ENCODE results near the gene PGF. TPM values are rescaled to one million over a fixed set of nuclear protein-coding genes. Genes with fewer than 3 reads are reported as not detected.
"Not testable (repeated sequence)": the region's sequence is repeated elsewhere in the genome, so short reads cannot be mapped to it uniquely, and the experiment has no call there.

Gene PGF
- total and polyA plus RNA-seq, 4 donors: 7.6 to 33.7 (median 22.7) TPM

- Histone ChIP-seq H3K4me1 (ENCODE audit: control insufficient read depth in 1 of 2, insufficient read depth in 2 of 2, low read length in 2 of 2) (no peaks in the 10 kb centered on the region), H3K27ac (ENCODE audit: low read depth in 1 of 2, low read length in 2 of 2) (no peak overlapping the region), H3K9me3 (ENCODE audit: control insufficient read depth, low read length) (no peaks in the 10 kb centered on the region), H3K4me3 (ENCODE audit: low read length in 2 of 2) (no peak overlapping the region), H3K27me3 (ENCODE audit: control insufficient read depth in 1 of 2, insufficient read depth in 2 of 2, low read length in 1 of 2) (no peaks in the 10 kb centered on the region), H3K36me3 (ENCODE audit: control insufficient read depth in 1 of 2, insufficient read depth in 2 of 2, low read length in 1 of 2) (no peaks in the 10 kb centered on the region)
- DNase-seq: peak in 1 of 2 donors; percentile 44
- ATAC-seq (ENCODE audit: low FRiP score): no peak
- intact Hi-C loops (cut with DNase I): no loop called here
- 92% methylated on average over 11 of the region's 11 CpGs for WGBS, 2 donors
Observed at GRCh38 chr14:74936151-74936550, 19.2 kb downstream of the PGF start.

- no peak for ATAC-seq (ENCODE audit: low FRiP score)
- no peaks in the 10 kb centered on the region for H3K9me3 ChIP-seq (ENCODE audit: control insufficient read depth, low read length)
- no peak overlapping the region for H3K27ac ChIP-seq (ENCODE audit: low read depth in 1 of 2, low read length in 2 of 2)
- H3K36me3 ChIP-seq (ENCODE audit: control insufficient read depth in 1 of 2, insufficient read depth in 2 of 2, low read length in 1 of 2): no peaks in the 10 kb centered on the region
- intact Hi-C loops (cut with DNase I): no loop called here
- 89 to 92% methylated on average over 9 of the region's 9 CpGs for WGBS, 2 donors
- H3K4me1 ChIP-seq (ENCODE audit: control insufficient read depth in 1 of 2, insufficient read depth in 2 of 2, low read length in 2 of 2): no peaks in the 10 kb centered on the region
- H3K27me3 ChIP-seq (ENCODE audit: control insufficient read depth in 1 of 2, insufficient read depth in 2 of 2, low read length in 1 of 2): no peaks in the 10 kb centered on the region
- peak in 1 of 2 donors; percentile 59 for DNase-seq
- H3K4me3 ChIP-seq (ENCODE audit: low read length in 2 of 2): no peak overlapping the region
Observed at GRCh38 chr14:74935360-74935680, 20.1 kb downstream of the PGF start.

- no peak overlapping the region for H3K4me3 ChIP-seq (ENCODE audit: low read length in 2 of 2)
- WGBS, 2 donors: 68 to 76% methylated on average over 25 to 26 of the region's 26 CpGs
- H3K9me3 ChIP-seq (ENCODE audit: control insufficient read depth, low read length): no peaks in the 10 kb centered on the region
- no peaks in the 10 kb centered on the region for H3K27me3 ChIP-seq (ENCODE audit: control insufficient read depth in 1 of 2, insufficient read depth in 2 of 2, low read length in 1 of 2)
- no peak overlapping the region for H3K27ac ChIP-seq (ENCODE audit: low read depth in 1 of 2, low read length in 2 of 2)
- H3K4me1 ChIP-seq (ENCODE audit: control insufficient read depth in 1 of 2, insufficient read depth in 2 of 2, low read length in 2 of 2): no peaks in the 10 kb centered on the region
- intact Hi-C loops (cut with DNase I): no loop called here
- no peak for ATAC-seq (ENCODE audit: low FRiP score)
- H3K36me3 ChIP-seq (ENCODE audit: control insufficient read depth in 1 of 2, insufficient read depth in 2 of 2, low read length in 1 of 2): no peaks in the 10 kb centered on the region
- peak; percentile 54 to 64 for DNase-seq
Observed at GRCh38 chr14:74934476-74935359, 20.7 kb downstream of the PGF start.

GRCh38 chr14:74934041-74934440 lies 21.4 kb downstream of the PGF start:
- 38 to 47% methylated on average over 4 of the region's 4 CpGs for WGBS, 2 donors
- no peaks in the 10 kb centered on the region for H3K27me3 ChIP-seq (ENCODE audit: control insufficient read depth in 1 of 2, insufficient read depth in 2 of 2, low read length in 1 of 2)
- H3K4me3 ChIP-seq (ENCODE audit: low read length in 2 of 2): no peak overlapping the region
- intact Hi-C loops (cut with DNase I): no loop called here
- H3K4me1 ChIP-seq (ENCODE audit: control insufficient read depth in 1 of 2, insufficient read depth in 2 of 2, low read length in 2 of 2): no peaks in the 10 kb centered on the region
- H3K36me3 ChIP-seq (ENCODE audit: control insufficient read depth in 1 of 2, insufficient read depth in 2 of 2, low read length in 1 of 2): no peaks in the 10 kb centered on the region
- no peak overlapping the region for H3K27ac ChIP-seq (ENCODE audit: low read depth in 1 of 2, low read length in 2 of 2)
- H3K9me3 ChIP-seq (ENCODE audit: control insufficient read depth, low read length): no peaks in the 10 kb centered on the region
- ATAC-seq (ENCODE audit: low FRiP score) (no peak), DNase-seq (peak in 1 of 2 donors; percentile 15)

- ATAC-seq (ENCODE audit: low FRiP score); H3K36me3 ChIP-seq (ENCODE audit: control insufficient read depth in 1 of 2, insufficient read depth in 2 of 2, low read length in 1 of 2); H3K4me3 ChIP-seq (ENCODE audit: low read length in 2 of 2); H3K27ac ChIP-seq (ENCODE audit: low read depth in 1 of 2, low read length in 2 of 2); H3K9me3 ChIP-seq (ENCODE audit: control insufficient read depth, low read length); H3K4me1 ChIP-seq (ENCODE audit: control insufficient read depth in 1 of 2, insufficient read depth in 2 of 2, low read length in 2 of 2); H3K27me3 ChIP-seq (ENCODE audit: control insufficient read depth in 1 of 2, insufficient read depth in 2 of 2, low read length in 1 of 2); intact Hi-C loops (cut with DNase I): not testable (repeated sequence)
- peak in 1 of 2 donors; percentile 3 for DNase-seq
- 81 to 86% methylated on average over 4 of the region's 4 CpGs for WGBS, 2 donors
Observed at GRCh38 chr14:74932936-74933335, 22.5 kb downstream of the PGF start.

- no peaks in the 10 kb centered on the region for H3K4me1 ChIP-seq (ENCODE audit: control insufficient read depth in 1 of 2, insufficient read depth in 2 of 2, low read length in 2 of 2)
- DNase-seq: peak in 1 of 2 donors; percentile 11
- H3K27me3 ChIP-seq (ENCODE audit: control insufficient read depth in 1 of 2, insufficient read depth in 2 of 2, low read length in 1 of 2): no peaks in the 10 kb centered on the region
- WGBS, 2 donors: 23 to 28% methylated on average over 6 of the region's 6 CpGs
- H3K27ac ChIP-seq (ENCODE audit: low read depth in 1 of 2, low read length in 2 of 2): no peak overlapping the region
- H3K4me3 ChIP-seq (ENCODE audit: low read length in 2 of 2): no peak overlapping the region
- intact Hi-C loops (cut with DNase I): no loop called here
- no peaks in the 10 kb centered on the region for H3K36me3 ChIP-seq (ENCODE audit: control insufficient read depth in 1 of 2, insufficient read depth in 2 of 2, low read length in 1 of 2)
- ATAC-seq (ENCODE audit: low FRiP score): peak; percentile 69
- H3K9me3 ChIP-seq (ENCODE audit: control insufficient read depth, low read length): no peaks in the 10 kb centered on the region
Observed at GRCh38 chr14:74932401-74932901, 22.9 kb downstream of the PGF start.

- H3K9me3 ChIP-seq (ENCODE audit: control insufficient read depth, low read length); intact Hi-C loops (cut with DNase I); H3K27ac ChIP-seq (ENCODE audit: low read depth in 1 of 2, low read length in 2 of 2); H3K4me1 ChIP-seq (ENCODE audit: control insufficient read depth in 1 of 2, insufficient read depth in 2 of 2, low read length in 2 of 2); ATAC-seq (ENCODE audit: low FRiP score); H3K36me3 ChIP-seq (ENCODE audit: control insufficient read depth in 1 of 2, insufficient read depth in 2 of 2, low read length in 1 of 2); H3K27me3 ChIP-seq (ENCODE audit: control insufficient read depth in 1 of 2, insufficient read depth in 2 of 2, low read length in 1 of 2); H3K4me3 ChIP-seq (ENCODE audit: low read length in 2 of 2): not testable (repeated sequence)
- DNase-seq: peak in 1 of 2 donors; percentile 19
- 87 to 91% methylated on average over 8 to 9 of the region's 9 CpGs for WGBS, 2 donors
Observed at GRCh38 chr14:74931744-74932143, 23.7 kb downstream of the PGF start.

- Histone ChIP-seq H3K4me3 (ENCODE audit: low read length in 2 of 2) (no peak overlapping the region), H3K36me3 (ENCODE audit: control insufficient read depth in 1 of 2, insufficient read depth in 2 of 2, low read length in 1 of 2) (no peaks in the 10 kb centered on the region), H3K27ac (ENCODE audit: low read depth in 1 of 2, low read length in 2 of 2) (no peak overlapping the region), H3K9me3 (ENCODE audit: control insufficient read depth, low read length) (no peaks in the 10 kb centered on the region), H3K27me3 (ENCODE audit: control insufficient read depth in 1 of 2, insufficient read depth in 2 of 2, low read length in 1 of 2) (no peaks in the 10 kb centered on the region), H3K4me1 (ENCODE audit: control insufficient read depth in 1 of 2, insufficient read depth in 2 of 2, low read length in 2 of 2) (no peaks in the 10 kb centered on the region)
- DNase-seq: no peak
- intact Hi-C loops (cut with DNase I): no loop called here
- no peak for ATAC-seq (ENCODE audit: low FRiP score)
- WGBS, 2 donors: 77 to 82% methylated on average over 6 of the region's 6 CpGs
Observed at GRCh38 chr14:74929242-74929641, 26.2 kb downstream of the PGF start.

GRCh38 chr14:74927225-74927624 lies 28.2 kb downstream of the PGF start:
- no peak overlapping the region for H3K27ac ChIP-seq (ENCODE audit: low read depth in 1 of 2, low read length in 2 of 2)
- 64 to 68% methylated on average over 6 of the region's 6 CpGs for WGBS, 2 donors
- H3K4me3 ChIP-seq (ENCODE audit: low read length in 2 of 2): no peak overlapping the region
- intact Hi-C loops (cut with DNase I): no loop called here
- no peaks in the 10 kb centered on the region for H3K27me3 ChIP-seq (ENCODE audit: control insufficient read depth in 1 of 2, insufficient read depth in 2 of 2, low read length in 1 of 2)
- no peaks in the 10 kb centered on the region for H3K36me3 ChIP-seq (ENCODE audit: control insufficient read depth in 1 of 2, insufficient read depth in 2 of 2, low read length in 1 of 2)
- no peaks in the 10 kb centered on the region for H3K9me3 ChIP-seq (ENCODE audit: control insufficient read depth, low read length)
- DNase-seq (peak in 1 of 2 donors; percentile 1), ATAC-seq (ENCODE audit: low FRiP score) (no peak)
- H3K4me1 ChIP-seq (ENCODE audit: control insufficient read depth in 1 of 2, insufficient read depth in 2 of 2, low read length in 2 of 2): no peaks in the 10 kb centered on the region

Data from aorta (tissue), 5 donors.